AG04450 (cell line): ENCODE results near the gene ANKRD22. TPM values are rescaled to one million over a fixed set of nuclear protein-coding genes. Genes with fewer than 3 reads are reported as not detected.

Experiments used
- CTCF ChIA-PET: fragments of 300-600, 350-600 bp; formaldehyde crosslinking; extraction: SDS; loops from one replicate; lab custom pipeline; 2022; ENCODE audit warnings: antibody characterized with exemption, inconsistent platforms; lab: Charles Lee
- POLR2A ChIA-PET: fragments of 350-600 bp; formaldehyde crosslinking; extraction: SDS; loops from one replicate; lab custom pipeline; 2021; ENCODE audit warnings: antibody characterized with exemption, inconsistent platforms; lab: Yijun Ruan, JAX
- DNase-seq: peaks from one replicate; pipeline ENCODE4 v3.0.0-alpha.2; 2011; ENCODE audit warnings: low read depth, low spot score
- H3K27ac ChIP-seq: one replicate; pipeline ENCODE4 v1.5.1; 2012; ENCODE audit warnings: low read depth, low read length, control low read depth
- H3K27me3 ChIP-seq: one replicate; pipeline ENCODE4 v1.6.0; 2012; ENCODE audit warnings: low read length; ENCODE audit not compliant: control insufficient read depth, insufficient read depth
- H3K4me3 ChIP-seq: 2 replicates; pipeline ENCODE4 v1.5.1; 2011; ENCODE audit warnings: mild to moderate bottlenecking, low read depth, low read length, control low read depth
- H3K9me3 ChIP-seq: 2 replicates; pipeline ENCODE4 v1.5.1; 2012; ENCODE audit warnings: low read length; ENCODE audit not compliant: control insufficient read depth, insufficient read depth
- polyA plus RNA-seq: library from polyadenylated mRNA; depleted of rRNA; stranded (reverse); fragments of >200 nt; gene quantifications from 2 replicates; pipeline ENCODE4 v1.2.3, GENCODE V29; 2011
- TF ChIP-seq, protein P1 (sequence below): IDR thresholded peaks from 2 replicates; pipeline ENCODE4 v1.5.1; 2011; ENCODE audit warnings: low read depth, low read length, control low read depth, inconsistent platforms

The ANKRD22 gene
- polyA plus RNA-seq, 1 experiment = not detected

DNA sequence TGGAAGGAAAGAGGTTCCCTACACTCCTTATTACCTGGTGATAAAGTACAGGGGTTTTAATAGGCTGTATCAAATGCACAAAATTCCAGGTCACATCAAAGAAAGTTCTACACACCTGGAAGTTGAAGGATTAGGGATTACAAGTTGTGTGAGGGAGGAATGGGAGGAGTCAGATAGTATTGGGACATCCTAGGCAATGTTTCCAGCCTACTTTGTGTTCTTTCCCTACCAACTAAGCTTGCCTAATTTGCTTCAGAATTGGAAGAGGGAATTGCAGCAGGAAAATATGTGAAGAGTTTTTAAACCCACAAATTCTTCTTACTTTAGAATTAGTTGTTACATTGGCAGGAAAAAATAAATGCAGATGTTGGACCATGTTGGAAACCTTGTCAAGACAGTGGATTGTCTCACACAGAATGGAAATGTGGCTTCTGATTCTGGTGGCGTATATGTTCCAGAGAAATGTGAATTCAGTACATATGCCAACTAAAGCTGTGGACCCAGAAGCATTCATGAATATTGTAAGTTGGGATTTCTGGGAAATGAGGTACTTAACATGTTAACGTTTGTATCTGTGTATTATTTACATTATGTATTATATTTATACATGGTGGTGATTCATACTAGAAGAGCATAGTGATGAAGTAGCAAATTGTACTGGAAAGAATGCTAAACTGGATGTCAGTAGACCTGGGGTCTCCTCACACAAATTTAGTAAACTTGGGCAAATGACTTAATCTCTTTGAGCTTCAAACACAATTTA is 48.9 kb downstream of the ANKRD22 start, which contains the start of gene LIPM:
Gene LIPM (plus strand): TSS at position 208 of the 763 bp plus-strand sequence. CDS start 167 bp downstream, at position 375.
- TF ChIP-seq, protein P1, sequence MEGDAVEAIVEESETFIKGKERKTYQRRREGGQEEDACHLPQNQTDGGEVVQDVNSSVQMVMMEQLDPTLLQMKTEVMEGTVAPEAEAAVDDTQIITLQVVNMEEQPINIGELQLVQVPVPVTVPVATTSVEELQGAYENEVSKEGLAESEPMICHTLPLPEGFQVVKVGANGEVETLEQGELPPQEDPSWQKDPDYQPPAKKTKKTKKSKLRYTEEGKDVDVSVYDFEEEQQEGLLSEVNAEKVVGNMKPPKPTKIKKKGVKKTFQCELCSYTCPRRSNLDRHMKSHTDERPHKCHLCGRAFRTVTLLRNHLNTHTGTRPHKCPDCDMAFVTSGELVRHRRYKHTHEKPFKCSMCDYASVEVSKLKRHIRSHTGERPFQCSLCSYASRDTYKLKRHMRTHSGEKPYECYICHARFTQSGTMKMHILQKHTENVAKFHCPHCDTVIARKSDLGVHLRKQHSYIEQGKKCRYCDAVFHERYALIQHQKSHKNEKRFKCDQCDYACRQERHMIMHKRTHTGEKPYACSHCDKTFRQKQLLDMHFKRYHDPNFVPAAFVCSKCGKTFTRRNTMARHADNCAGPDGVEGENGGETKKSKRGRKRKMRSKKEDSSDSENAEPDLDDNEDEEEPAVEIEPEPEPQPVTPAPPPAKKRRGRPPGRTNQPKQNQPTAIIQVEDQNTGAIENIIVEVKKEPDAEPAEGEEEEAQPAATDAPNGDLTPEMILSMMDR = no peak
- no peaks in the 10 kb centered on the region for H3K9me3 ChIP-seq
- ChIA-PET POLR2A (no interaction called here), CTCF (interaction anchor here (0.9 to 1.4 kb wide), 3 partner anchors 8 to 237 kb away, joined by 3 to 5 read pairs (median 4); no protein-coding TSS in a partner anchor)
- no peaks in the 10 kb centered on the region for H3K27me3 ChIP-seq
- H3K27ac ChIP-seq = no peak within 1 kb of the TSS
- no peak within 1 kb of the TSS for H3K4me3 ChIP-seq
- no peak for DNase-seq

DNA sequence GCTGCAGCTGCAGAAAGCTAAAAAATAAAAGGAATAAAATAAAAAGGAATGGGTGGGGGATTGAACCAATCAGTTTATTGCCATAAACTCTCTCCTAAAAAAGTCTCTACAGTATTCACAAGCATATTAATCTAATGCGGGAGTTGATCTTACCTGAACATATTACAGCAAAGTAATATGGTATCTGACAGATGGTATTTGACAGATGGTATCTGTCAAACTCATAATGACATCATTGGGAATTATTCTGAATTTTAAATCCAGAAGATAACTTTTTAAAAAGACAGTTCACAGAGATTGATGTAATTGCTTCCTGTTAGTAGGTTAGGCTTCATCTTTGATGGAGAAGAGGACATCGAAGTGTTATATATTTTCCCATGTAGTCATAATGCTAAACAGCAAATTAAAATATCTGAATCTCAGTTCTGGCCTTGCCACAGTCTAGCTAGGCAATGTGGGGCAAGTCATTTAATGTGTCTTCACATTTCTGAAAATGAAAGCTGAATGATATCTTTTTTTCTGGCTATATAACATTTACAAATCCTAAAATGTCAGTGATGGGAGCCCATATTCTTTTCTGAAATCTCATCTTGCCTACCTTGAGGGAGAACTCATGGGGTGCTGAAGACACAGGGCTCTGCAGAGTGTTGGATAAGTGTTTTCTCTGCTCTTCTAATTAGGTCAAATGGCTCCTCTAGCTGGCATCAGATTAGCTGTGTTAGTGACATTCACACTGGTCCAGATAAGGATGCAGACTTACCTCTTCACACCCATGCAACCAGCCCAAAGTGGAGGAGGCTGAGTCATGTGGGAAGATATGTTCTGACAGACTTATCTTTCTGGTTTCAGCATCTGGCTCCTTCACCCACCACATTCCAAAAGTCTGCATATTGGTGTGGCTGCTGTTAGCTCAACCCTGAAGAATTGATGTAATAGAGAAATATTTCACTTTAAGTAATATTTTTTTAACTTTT is 51.2 kb downstream of the ANKRD22 start:
- no peak overlapping the region for H3K4me3 ChIP-seq
- ChIA-PET CTCF (interaction anchor here (1.0 to 2.9 kb wide), 2 partner anchors 9 to 217 kb away, joined by 3 to 24 read pairs; partner anchors contain the start of gene RNLS), POLR2A (no interaction called here)
- H3K9me3 ChIP-seq = no peaks in the 10 kb centered on the region
- H3K27ac ChIP-seq = no peak overlapping the region
- DNase-seq = peak; percentile 18
- no peaks in the 10 kb centered on the region for H3K27me3 ChIP-seq
- TF ChIP-seq, protein P1 = no peak

DNA sequence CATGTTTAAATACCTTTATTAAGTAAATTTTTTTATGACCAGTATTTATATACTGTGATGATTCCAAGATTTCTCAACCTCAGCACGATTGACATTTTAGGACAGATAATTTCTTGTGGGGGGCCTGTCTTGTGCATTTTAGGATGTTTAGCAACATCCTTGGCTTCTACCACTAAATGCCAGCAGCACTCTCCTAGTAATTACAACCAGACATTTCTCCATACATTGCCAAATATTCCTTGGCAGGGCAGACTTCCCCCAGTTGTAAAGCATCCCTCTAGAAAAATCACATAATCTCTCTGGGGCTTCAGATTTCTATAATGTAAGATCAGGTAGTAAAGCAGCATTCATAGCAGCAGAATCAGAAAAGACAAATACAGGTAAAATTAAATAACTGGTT is 56.9 kb downstream of the ANKRD22 start:
- H3K27ac ChIP-seq = no peak overlapping the region
- no peak for DNase-seq
- TF ChIP-seq, protein P1 = no peak
- H3K4me3 ChIP-seq = no peak overlapping the region
- H3K9me3 ChIP-seq = no peaks in the 10 kb centered on the region
- POLR2A ChIA-PET = no interaction called here
- H3K27me3 ChIP-seq = no peaks in the 10 kb centered on the region
- CTCF ChIA-PET = interaction anchor here (0.6 kb wide), 1 partner anchor 229 kb away, joined by 4 read pairs; no protein-coding TSS in a partner anchor

DNA sequence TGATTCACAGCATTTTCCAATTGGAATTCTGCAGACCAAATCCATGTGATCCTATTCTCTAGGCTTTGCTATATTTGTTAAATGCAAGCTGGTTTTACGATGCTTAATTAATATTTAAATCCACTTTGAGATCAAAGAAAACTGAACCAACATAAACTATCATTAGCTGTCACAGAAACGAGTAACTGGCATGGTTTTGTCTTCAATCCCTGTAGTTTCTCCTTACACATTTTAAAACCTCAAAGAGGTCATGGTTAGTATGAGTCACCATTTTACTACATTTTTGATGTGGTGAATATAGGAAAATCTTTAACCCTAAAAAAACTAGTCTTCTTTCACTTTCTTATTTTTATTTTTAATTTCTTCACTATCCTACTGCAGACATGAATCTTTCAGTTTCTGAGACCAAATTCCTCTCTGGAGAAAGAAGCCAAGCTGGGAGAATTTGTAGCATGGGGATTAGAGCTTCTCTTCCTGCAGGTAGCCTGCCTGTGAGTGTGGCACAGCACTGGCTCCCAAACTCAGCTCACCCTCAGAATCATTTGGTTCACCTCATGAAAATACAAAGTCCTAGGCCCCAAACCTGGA is 57.8 kb downstream of the ANKRD22 start:
- Histone ChIP-seq H3K9me3 (no peaks in the 10 kb centered on the region), H3K27ac (no peak overlapping the region), H3K27me3 (no peaks in the 10 kb centered on the region), H3K4me3 (no peak overlapping the region)
- ChIA-PET CTCF (interaction anchor here (0.6 kb wide), 1 partner anchor 228 kb away, joined by 4 read pairs; no protein-coding TSS in a partner anchor), POLR2A (no interaction called here)
- TF ChIP-seq, protein P1 = no peak
- no peak for DNase-seq
